ENCODE measurements around the gene KRT7.

DNA sequence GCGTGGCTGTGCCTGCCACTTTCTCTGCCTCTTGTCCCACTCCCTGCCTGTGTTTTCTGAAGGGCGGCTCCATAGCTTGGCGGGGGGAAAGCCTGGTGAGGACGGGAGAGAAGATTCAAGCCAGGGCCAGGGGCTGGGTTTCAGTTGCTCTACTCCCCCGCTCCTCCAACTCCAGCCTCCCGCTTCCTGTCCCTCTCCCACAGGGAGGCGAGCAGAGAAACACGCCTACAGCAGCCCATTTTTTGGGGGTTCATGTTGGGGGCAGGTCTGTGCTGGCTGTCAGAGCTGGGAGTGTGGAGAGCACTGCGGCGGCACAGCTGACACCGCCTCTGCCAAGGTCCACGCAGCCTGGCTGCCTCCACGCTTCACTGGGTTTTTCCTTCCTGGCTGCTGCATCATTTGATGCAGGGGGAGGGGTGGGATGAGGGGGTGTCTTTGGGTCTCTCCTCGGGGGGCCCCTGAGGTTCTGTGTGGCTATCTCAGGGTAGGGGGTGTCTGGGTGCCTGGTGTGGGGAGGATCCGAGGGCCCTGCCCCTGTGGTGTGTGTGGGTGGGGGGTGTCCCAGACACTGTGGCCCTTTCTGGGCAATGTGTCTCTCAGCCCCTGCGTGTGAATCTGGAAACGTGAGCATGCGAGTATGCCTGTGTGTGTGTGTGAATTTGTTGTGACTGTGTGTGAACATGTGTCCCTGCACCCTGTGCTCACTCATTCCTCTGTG lies 30.5 kb upstream of the KRT7 start:
- TF ChIP-seq, protein P1, sequence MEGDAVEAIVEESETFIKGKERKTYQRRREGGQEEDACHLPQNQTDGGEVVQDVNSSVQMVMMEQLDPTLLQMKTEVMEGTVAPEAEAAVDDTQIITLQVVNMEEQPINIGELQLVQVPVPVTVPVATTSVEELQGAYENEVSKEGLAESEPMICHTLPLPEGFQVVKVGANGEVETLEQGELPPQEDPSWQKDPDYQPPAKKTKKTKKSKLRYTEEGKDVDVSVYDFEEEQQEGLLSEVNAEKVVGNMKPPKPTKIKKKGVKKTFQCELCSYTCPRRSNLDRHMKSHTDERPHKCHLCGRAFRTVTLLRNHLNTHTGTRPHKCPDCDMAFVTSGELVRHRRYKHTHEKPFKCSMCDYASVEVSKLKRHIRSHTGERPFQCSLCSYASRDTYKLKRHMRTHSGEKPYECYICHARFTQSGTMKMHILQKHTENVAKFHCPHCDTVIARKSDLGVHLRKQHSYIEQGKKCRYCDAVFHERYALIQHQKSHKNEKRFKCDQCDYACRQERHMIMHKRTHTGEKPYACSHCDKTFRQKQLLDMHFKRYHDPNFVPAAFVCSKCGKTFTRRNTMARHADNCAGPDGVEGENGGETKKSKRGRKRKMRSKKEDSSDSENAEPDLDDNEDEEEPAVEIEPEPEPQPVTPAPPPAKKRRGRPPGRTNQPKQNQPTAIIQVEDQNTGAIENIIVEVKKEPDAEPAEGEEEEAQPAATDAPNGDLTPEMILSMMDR (IDR thresholded peaks at IDR 0.05; ENCODE audit: low read depth, low read length, poor library complexity, severe bottlenecking) = no peak
- no peak for TF ChIP-seq EZH2phosphoT487 (IDR thresholded peaks at IDR 0.05; ENCODE audit: borderline replicate concordance, low read length)
